Thoracic aorta (tissue), 2 donors: ENCODE results near the gene ORM1. TPM values are rescaled to one million over a fixed set of nuclear protein-coding genes. Genes with fewer than 3 reads are reported as not detected.

Experiments
- ATAC-seq: fragments of 150-250 bp; one replicate; pipeline ENCODE4 v1.8.0; 2017; ENCODE audit warnings: low read depth; ENCODE audit not compliant: insufficient number of reproducible peaks, low FRiP score
- DNase-seq: peaks from one replicate; pipeline ENCODE4 v3.0.0-alpha.2; 2020; ENCODE audit warnings: low spot score
- H3K27ac ChIP-seq, 2 donors: fragments of 200-600 bp; sonication (generic); 1 replicate in 1 of 2; 2 replicates in 1 of 2; pipeline ENCODE4 v1.5.1; 2016; ENCODE audit warnings: mild to moderate bottlenecking in 2 of 2, moderate library complexity in 2 of 2
- H3K27me3 ChIP-seq: fragments of 200-600 bp; sonication (generic); replicated peaks from 2 replicates; pipeline ENCODE4 v1.6.0; 2016; ENCODE audit warnings: mild to moderate bottlenecking; ENCODE audit not compliant: insufficient read depth
- H3K36me3 ChIP-seq: fragments of 200-600 bp; sonication (generic); one replicate; pipeline ENCODE4 v1.5.1; 2016
- H3K4me1 ChIP-seq, 2 donors: fragments of 200-600 bp; sonication (generic); 1 replicate in 1 of 2; 2 replicates in 1 of 2; pipeline versions ENCODE4 v1.5.1 to v1.6.0; 2016; ENCODE audit warnings: low read depth in 2 of 2, mild to moderate bottlenecking in 1 of 2; ENCODE audit not compliant: control insufficient read depth in 1 of 2
- H3K4me3 ChIP-seq: fragments of 200-600 bp; sonication (generic); 2 replicates; pipeline ENCODE4 v1.5.1; 2016; ENCODE audit warnings: mild to moderate bottlenecking
- H3K9me3 ChIP-seq: fragments of 200-600 bp; sonication (generic); 2 replicates; pipeline ENCODE4 v1.5.1; 2016
- CTCF ChIP-seq: fragments of 200-600 bp; sonication (generic); IDR thresholded peaks from one replicate; pipeline ENCODE4 v1.5.1; 2019; ENCODE audit warnings: antibody characterized with exemption
- total RNA-seq, 2 donors: library from RNA; depleted of rRNA; stranded (reverse); fragments of >200 nt; gene quantifications; one replicate each; pipeline versions ENCODE4 v1.1.0 to v1.2.3, GENCODE V29; 2016

Gene ORM1
- total RNA-seq, 2 donors from 2014 or later: not detected

DNA sequence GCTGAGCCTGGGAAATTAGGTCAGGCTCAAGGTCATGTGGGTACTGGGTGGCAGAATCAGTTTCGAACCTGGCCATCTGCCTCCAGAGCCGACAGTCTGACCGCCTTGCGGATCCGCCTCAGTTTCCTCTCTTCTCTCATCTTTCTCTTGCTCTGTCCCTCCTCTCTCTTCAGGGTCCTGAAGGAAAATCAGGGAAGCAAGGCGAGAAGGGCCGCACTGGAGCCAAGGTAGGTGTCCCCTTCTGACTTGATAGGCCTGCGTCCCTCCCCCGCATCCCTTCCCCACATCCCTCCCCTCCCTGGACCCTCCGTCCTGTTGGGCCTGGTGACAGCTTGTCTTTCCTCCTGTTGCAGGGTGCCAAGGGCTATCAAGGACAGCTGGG is 40.8 kb upstream of the ORM1 start:
- no peaks in the 10 kb centered on the region for H3K27me3 ChIP-seq

DNA sequence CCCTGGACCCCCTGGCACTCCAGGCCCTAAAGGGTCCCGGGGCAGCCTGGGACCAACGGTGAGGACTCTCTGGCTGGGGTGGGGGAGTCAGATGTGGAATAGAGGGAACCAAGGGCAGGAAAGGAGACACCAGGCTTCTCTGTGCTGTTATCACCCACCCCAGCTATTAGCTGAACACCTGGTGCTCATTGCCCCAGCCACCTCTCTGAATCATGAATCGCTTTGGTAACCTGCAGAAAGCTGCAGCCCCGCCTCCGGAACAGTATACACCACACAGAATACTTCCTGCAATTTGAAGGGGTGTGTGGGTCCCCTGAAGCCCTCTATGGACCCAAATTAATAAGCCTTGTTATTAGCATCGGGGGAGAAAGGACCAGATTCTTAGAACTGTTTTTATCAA is 40.4 kb upstream of the ORM1 start:
- no peaks in the 10 kb centered on the region for H3K9me3 ChIP-seq
- H3K27ac ChIP-seq: no peak overlapping the region
- H3K4me3 ChIP-seq: no peak overlapping the region
- H3K36me3 ChIP-seq: peaks cover 5% of the 10 kb centered on the region
- no peak for TF ChIP-seq CTCF
- ATAC-seq (no peak), DNase-seq (no peak)
- H3K27me3 ChIP-seq: no peaks in the 10 kb centered on the region
- H3K4me1 ChIP-seq: peaks cover 10 to 25% of the 10 kb centered on the region in 2 donors

More for the DNA sequence above, 40.8 kb upstream of the ORM1 start:
- Histone ChIP-seq H3K36me3 (peaks cover 5% of the 10 kb centered on the region), H3K9me3 (no peaks in the 10 kb centered on the region), H3K27ac (no peak overlapping the region), H3K4me1 (peaks cover 10 to 25% of the 10 kb centered on the region in 2 donors), H3K4me3 (no peak overlapping the region)
- DNase-seq: no peak
- no peak for TF ChIP-seq CTCF
- no peak for ATAC-seq

DNA sequence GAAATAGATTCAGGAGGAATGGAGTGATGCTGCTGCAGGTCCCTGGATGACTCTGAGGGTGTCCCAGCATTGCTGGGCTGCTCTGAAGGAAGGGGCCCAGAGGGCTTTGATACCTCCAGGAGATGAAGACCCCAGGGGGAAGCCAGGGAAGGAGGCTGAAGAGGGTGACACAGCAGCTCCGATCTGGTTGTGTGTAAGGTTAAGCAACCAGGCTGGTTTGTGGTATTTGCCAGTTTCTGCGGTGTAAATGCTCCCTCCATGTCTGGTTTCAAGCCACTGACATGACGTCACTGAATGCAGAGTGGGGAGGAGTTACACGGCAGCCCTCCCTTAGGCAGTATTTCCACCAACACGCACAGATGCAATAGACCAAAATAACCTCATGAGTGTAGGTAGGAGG is 40.0 kb upstream of the ORM1 start:
- DNase-seq: no peak

GRCh38 chr9:114283551-114284111 is 39.3 kb upstream of the ORM1 start:
- Histone ChIP-seq H3K9me3 (no peaks in the 10 kb centered on the region), H3K4me1 (peaks cover 10 to 31% of the 10 kb centered on the region in 2 donors), H3K27ac (no peak overlapping the region), H3K4me3 (no peak overlapping the region), H3K36me3 (peaks cover 5% of the 10 kb centered on the region), H3K27me3 (no peaks in the 10 kb centered on the region)
- DNase-seq (no peak), ATAC-seq (no peak)
- no peak for TF ChIP-seq CTCF

More for the DNA sequence above, 40.0 kb upstream of the ORM1 start:
- TF ChIP-seq CTCF: no peak
- peaks cover 5% of the 10 kb centered on the region for H3K36me3 ChIP-seq
- peaks cover 10 to 28% of the 10 kb centered on the region in 2 donors for H3K4me1 ChIP-seq
- no peak for ATAC-seq
- no peaks in the 10 kb centered on the region for H3K27me3 ChIP-seq
- no peaks in the 10 kb centered on the region for H3K9me3 ChIP-seq
- H3K27ac ChIP-seq: no peak overlapping the region
- H3K4me3 ChIP-seq: no peak overlapping the region

DNA sequence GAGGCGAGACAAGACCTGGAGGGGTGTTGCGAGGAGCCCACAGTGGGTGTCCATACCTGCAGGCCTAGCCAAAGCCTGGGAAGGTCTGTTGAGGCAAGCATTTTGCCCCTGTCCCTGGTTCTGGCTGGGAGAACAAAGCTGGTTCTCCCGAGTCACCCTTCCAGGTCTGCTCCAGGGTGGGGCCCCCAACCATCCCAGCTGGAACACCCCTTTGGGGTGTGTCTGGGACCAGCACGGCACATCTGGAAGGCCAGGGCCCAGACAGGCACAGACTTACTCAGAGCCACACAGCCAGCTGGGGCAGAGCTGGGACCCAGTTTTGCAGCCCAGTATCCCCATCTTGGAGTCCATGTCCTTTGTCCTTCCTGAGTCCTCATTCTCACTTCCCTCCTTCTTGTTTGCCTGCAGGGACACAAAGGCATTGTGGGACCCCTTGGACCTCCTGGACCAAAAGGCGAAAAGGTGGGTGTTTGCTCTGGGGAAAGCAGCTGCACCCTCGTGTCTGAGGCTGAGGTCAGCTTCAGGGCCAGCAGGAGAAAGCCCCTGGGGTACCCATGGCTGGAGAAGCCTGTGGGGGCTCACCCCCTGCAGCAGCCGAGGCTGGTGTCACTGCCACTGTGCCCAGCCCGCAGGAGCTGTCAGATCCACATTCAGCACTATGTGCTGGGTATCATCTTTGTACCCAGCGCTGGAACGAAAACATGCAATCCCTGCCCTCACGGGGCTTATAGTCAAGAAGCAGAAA is 38.4 kb upstream of the ORM1 start:
- Histone ChIP-seq H3K27ac (no peak overlapping the region), H3K4me3 (no peak overlapping the region), H3K4me1 (peaks cover 6 to 22% of the 10 kb centered on the region in 2 donors), H3K27me3 (no peaks in the 10 kb centered on the region), H3K36me3 (peaks cover 5% of the 10 kb centered on the region), H3K9me3 (no peaks in the 10 kb centered on the region)
- DNase-seq (no peak), ATAC-seq (no peak)
- TF ChIP-seq CTCF: no peak
